Stimulated activated CD4-positive, alpha-beta T cell treated with anti-CD3 and anti-CD28 coated beads, Interleukin-15, amount 100 ng/mL, for 48 hours (primary cell): Measurements from ENCODE around the gene PAM16.

Source experiments
- DNase-seq, 2 donors: peaks; one replicate each; pipeline ENCODE4 v3.0.0-alpha.2; 2020; ENCODE audit warnings: low read depth in 2 of 2

The PAM16 gene

DNA sequence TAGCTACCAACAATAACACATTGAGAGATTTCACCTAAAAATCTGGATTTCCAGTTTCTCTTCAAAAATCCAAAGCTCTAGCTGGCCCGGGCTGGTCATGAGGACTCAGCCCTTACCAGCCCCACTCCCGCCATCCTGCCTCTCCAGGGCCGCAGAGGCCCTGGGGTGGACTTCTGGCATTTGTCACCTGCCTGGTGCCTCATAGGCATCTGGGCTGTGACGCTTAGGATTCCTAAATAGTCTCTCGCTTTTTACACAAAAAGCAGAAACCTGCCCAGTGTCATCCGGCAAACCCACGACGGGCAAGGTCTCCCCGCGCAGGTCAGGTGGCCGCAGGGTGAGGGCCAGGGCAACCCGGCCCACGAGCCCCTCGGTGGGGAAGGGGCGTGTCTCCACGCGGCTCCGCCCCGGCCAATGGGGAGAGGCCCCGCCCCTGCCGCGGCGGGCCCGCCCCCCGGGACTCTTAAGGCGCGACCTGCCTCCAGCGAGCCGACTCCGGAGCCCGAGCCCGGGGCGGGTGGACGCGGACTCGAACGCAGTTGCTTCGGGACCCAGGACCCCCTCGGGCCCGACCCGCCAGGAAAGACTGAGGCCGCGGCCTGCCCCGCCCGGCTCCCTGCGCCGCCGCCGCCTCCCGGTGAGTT lies 20.4 kb upstream of the PAM16 start, which contains the start of gene VASN:
VASN (plus strand) TSS at position 492 of the 644 bp plus-strand sequence. CDS start 9,030 bp downstream, outside the sequence.
- DNase-seq: peak; percentile 24 to 62

GRCh38 chr16:4370570-4371356 lies 19.6 kb upstream of the PAM16 start:
- no peak for DNase-seq

DNA sequence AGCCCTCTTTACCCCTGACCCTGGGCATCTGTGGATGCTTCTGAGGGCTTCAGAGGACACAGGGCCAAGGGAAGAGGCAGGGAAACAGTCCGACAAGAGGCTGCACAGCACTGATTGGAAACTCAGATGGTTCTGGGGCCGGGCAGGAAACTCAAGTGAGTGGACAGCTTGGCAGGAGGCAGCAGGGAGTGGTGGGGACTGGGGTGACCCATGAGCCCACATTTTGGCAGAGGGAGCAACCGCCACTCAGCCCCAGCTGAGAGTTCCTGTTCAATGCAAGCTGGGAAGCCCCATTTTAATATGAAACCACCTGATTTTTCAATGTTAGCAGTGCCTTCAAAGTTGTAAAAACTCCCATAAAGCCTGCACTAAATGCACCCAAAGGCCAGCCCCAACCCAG lies 19.0 kb upstream of the PAM16 start:
- no peak for DNase-seq

DNA sequence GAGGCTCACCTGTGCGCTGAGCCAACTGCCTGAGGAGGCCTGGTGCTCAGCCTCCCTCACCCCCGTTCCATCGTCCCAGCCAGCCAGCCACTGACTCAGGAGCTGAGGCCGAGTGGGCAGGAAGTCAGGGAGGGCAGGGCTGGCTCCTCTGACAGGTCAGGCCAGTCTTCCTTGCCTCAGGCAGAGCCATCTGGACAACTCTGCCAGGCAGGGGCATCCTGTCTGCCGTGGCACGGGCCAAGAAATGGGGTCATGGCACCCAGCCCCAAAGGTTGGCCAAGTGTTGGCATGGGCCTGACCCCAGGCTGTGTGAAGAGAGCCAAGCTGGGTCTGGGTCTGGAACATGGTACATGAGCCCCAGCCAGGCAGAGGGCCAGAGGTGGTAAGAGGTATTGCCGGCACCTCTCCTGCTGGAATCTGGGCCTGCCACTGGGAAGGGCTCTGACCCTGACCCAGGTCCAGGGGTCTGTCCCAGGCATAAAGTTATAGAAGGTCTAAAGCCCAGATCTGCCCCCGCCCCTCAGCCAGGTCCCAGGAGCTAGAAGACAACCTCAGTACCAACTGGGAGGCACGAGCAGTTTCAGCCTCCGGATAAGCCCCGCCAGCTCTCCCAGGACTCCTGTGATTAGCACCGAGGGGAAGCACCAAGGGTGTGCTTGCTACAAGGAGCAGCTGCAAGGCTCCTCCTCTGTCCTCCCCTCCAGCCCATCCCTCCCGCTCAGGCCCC lies 18.0 kb upstream of the PAM16 start:
- DNase-seq: no peak

DNA sequence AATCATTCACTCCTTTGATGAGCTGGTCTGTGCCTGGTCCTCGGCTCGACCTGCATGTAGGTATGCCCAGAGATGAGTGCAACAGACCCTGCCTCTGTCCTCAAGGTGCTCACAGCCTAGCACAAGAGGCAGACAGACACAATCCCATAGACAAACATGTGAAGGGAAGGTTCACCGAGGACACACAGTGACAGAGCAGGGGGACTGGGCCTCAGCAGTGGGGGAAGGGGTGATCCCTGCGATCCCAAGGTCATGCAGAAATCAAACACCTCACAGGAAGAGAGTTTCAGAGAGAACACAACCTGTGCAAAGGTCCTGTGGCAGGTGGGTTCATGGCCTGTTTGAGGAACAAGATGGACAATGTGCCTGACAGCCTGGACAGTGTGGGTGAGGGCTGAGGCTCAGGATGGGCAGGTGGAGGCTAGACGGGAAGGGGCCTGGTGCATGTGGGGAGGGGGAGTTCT lies 16.3 kb upstream of the PAM16 start:
- DNase-seq: no peak

DNA sequence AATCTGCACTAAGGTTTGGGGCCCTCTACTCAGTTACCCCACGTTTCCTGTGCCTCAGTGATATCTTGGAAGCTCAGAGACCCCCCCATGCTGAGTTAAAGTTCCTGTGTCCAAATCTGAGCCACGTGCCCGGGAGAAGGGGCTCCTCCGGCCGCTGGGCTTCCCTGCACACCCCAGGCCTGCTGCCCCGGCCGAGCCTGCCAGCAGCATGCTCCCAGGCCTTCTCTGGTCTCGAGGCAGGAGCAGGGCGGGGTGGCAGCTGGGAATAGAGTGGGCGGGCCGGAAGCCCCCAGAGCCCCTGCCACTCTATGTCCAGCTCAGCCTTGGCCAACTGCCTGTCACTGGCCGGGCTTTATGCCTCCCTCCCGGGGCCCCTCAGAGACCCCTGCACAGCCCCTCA lies 14.9 kb upstream of the PAM16 start:
- DNase-seq: no peak

- no peak for DNase-seq
These were observed 14.5 kb upstream of the PAM16 start for GRCh38 chr16:4365615-4366014.

GRCh38 chr16:4365014-4365406 lies 13.9 kb upstream of the PAM16 start:
- no peak for DNase-seq

- DNase-seq: no peak
These were observed 13.3 kb upstream of the PAM16 start for GRCh38 chr16:4364196-4365013.

- DNase-seq: no peak
These were observed 11.5 kb upstream of the PAM16 start for GRCh38 chr16:4362476-4363135.

- no peak for DNase-seq
These were observed 10.8 kb upstream of the PAM16 start for GRCh38 chr16:4361944-4362311.

DNA sequence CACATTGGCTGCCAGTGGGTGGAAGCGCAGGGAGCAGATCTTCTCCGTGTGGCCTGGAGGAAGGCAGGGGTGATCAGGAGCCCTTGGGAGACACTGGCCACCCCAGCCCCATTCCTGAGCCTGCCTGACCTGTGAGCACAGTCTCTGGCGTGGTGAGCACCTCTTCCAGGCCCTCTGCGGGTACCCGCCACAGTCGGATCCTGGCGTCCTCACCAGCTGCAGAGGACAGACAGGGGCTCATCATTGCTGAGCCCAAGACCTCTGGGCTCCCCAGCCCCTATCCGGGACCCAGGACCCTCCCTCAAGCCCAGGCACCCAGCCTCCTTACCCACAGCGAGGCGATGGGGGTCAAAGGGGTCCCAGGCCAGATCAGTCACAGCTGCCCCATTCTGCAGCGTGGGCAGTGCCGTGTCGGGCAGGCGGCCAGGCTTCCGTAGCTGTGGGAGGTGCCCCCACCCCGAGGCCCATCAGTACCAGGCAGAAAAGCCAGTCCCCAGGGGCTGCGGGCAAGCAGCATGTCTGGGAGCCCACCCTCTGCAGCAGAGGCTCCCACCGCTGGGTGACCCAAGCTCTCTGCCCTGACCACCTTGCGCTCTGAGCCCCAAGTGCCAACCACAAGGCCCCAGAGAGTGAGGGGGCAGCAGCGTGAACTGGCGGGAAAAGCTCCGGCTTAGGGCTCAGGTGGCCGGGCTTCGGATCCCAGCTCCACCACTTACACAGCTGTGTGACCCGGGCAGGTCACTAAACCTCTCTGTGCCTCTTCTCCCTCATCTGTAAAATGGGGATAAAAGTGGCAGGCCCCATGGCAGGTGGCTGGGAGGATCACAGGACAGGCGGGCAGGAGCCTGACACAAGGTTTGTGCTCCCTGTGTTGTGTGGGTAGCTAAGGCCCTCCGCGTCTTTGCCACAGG lies 10.2 kb upstream of the PAM16 start:
- DNase-seq: no peak

DNA sequence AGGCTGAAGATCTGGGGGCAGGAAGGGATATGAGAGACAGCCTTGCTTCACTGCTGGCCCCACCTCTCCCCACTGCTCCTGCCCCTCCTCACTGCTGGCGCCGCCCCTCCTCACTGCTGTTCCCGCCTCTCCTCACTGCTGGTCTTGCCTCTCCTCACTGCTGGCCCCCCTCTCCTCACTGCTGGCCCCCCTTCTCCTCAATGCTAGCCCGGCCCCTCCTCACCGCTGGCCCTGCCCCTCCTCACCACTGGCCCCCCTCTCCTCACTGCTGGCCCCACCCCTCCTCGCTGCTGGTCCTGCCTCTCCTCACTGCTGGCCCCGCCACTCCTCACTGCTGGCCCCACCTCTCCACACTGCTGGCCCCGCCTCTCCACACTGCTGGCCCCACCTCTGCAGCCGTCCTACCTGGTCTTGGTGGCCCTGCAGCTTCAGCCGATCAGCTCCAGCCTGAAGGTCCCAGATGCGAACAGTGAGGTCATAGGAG lies 9.5 kb upstream of the PAM16 start:
- DNase-seq: no peak

GRCh38 chr16:4359914-4360313 lies 8.8 kb upstream of the PAM16 start:
- no peak for DNase-seq

GRCh38 chr16:4358831-4359561 lies 7.9 kb upstream of the PAM16 start:
- DNase-seq: peak; percentile 33 to 51

- no peak for DNase-seq
These were observed 7.1 kb upstream of the PAM16 start for GRCh38 chr16:4358236-4358635.

GRCh38 chr16:4356820-4357219 lies 5.7 kb upstream of the PAM16 start:
- DNase-seq: no peak

GRCh38 chr16:4354512-4355409 lies 3.6 kb upstream of the PAM16 start:
- DNase-seq: no peak
